ENCODE data around the gene ZNF217.
"Not testable (repeated sequence)": the region's sequence is repeated elsewhere in the genome, so short reads cannot be mapped to it uniquely, and the experiment has no call there.

ZNF217 gene

GRCh38 chr20:53593466-53594007, at the start of gene ZNF217:
TSS of gene ZNF217 (minus strand) at chr20:53593839. CDS start at chr20:53582826, 11,013 bp downstream.
- not testable (repeated sequence) for H3K27me3 ChIP-seq (replicated peaks; ENCODE audit: control insufficient read depth, insufficient read depth, low read length); H3K36me3 ChIP-seq (ENCODE audit: control insufficient read depth, insufficient read depth, low read length)
- peak; percentile 2 for TF ChIP-seq CTCF (IDR thresholded peaks at IDR 0.05; ENCODE audit: insufficient read depth, low read length, poor library complexity, severe bottlenecking)
- DNase-seq (ENCODE audit: extremely low read depth, insufficient read length) = peak; percentile 72
- H3K4me3 ChIP-seq (replicated peaks; ENCODE audit: low read depth, low read length) = peak within 1 kb of the TSS; percentile 83

- H3K27me3 ChIP-seq (replicated peaks; ENCODE audit: control insufficient read depth, insufficient read depth, low read length) = no peaks in the 10 kb centered on the region
- peak; percentile 67 for DNase-seq (ENCODE audit: extremely low read depth, insufficient read length)
- H3K36me3 ChIP-seq (ENCODE audit: control insufficient read depth, insufficient read depth, low read length) = no peaks in the 10 kb centered on the region
- peak; percentile 6 for TF ChIP-seq CTCF (IDR thresholded peaks at IDR 0.05; ENCODE audit: insufficient read depth, low read length, poor library complexity, severe bottlenecking)
- H3K4me3 ChIP-seq (replicated peaks; ENCODE audit: low read depth, low read length) = no peak overlapping the region
These were observed 49.6 kb upstream of the ZNF217 start for GRCh38 chr20:53643031-53643832.

- no peak overlapping the region for H3K4me3 ChIP-seq (replicated peaks; ENCODE audit: low read depth, low read length)
- TF ChIP-seq CTCF (IDR thresholded peaks at IDR 0.05; ENCODE audit: insufficient read depth, low read length, poor library complexity, severe bottlenecking) = no peak
- no peak for DNase-seq (ENCODE audit: extremely low read depth, insufficient read length)
- no peaks in the 10 kb centered on the region for H3K27me3 ChIP-seq (replicated peaks; ENCODE audit: control insufficient read depth, insufficient read depth, low read length)
- no peaks in the 10 kb centered on the region for H3K36me3 ChIP-seq (ENCODE audit: control insufficient read depth, insufficient read depth, low read length)
These were observed 48.8 kb upstream of the ZNF217 start for GRCh38 chr20:53642196-53643030.

GRCh38 chr20:53639647-53640440, 46.2 kb upstream of the ZNF217 start:
- DNase-seq (ENCODE audit: extremely low read depth, insufficient read length) = no peak
- Histone ChIP-seq H3K36me3 (ENCODE audit: control insufficient read depth, insufficient read depth, low read length) (no peaks in the 10 kb centered on the region), H3K27me3 (replicated peaks; ENCODE audit: control insufficient read depth, insufficient read depth, low read length) (no peaks in the 10 kb centered on the region), H3K4me3 (replicated peaks; ENCODE audit: low read depth, low read length) (no peak overlapping the region)
- TF ChIP-seq CTCF (IDR thresholded peaks at IDR 0.05; ENCODE audit: insufficient read depth, low read length, poor library complexity, severe bottlenecking) = no peak

- TF ChIP-seq CTCF (IDR thresholded peaks at IDR 0.05; ENCODE audit: insufficient read depth, low read length, poor library complexity, severe bottlenecking) = no peak
- Histone ChIP-seq H3K27me3 (replicated peaks; ENCODE audit: control insufficient read depth, insufficient read depth, low read length) (no peaks in the 10 kb centered on the region), H3K4me3 (replicated peaks; ENCODE audit: low read depth, low read length) (no peak overlapping the region), H3K36me3 (ENCODE audit: control insufficient read depth, insufficient read depth, low read length) (no peaks in the 10 kb centered on the region)
- DNase-seq (ENCODE audit: extremely low read depth, insufficient read length) = no peak
These were observed 45.5 kb upstream of the ZNF217 start for GRCh38 chr20:53639128-53639527.

GRCh38 chr20:53637310-53637709, 43.7 kb upstream of the ZNF217 start:
- H3K4me3 ChIP-seq (replicated peaks; ENCODE audit: low read depth, low read length); H3K27me3 ChIP-seq (replicated peaks; ENCODE audit: control insufficient read depth, insufficient read depth, low read length); DNase-seq (ENCODE audit: extremely low read depth, insufficient read length); H3K36me3 ChIP-seq (ENCODE audit: control insufficient read depth, insufficient read depth, low read length): not testable (repeated sequence)

Data from GM06990 (cell line).